ENCODE data around the gene CDCA7. TPM values are rescaled to one million over a fixed set of nuclear protein-coding genes. Genes with fewer than 3 reads are reported as not detected.
A peak's percentile ranks its signal among the peaks of the same experiment; 100 is the strongest.

The CDCA7 gene
- total RNA-seq, 1 experiment from 2014 or later: 29.3 TPM

DNA sequence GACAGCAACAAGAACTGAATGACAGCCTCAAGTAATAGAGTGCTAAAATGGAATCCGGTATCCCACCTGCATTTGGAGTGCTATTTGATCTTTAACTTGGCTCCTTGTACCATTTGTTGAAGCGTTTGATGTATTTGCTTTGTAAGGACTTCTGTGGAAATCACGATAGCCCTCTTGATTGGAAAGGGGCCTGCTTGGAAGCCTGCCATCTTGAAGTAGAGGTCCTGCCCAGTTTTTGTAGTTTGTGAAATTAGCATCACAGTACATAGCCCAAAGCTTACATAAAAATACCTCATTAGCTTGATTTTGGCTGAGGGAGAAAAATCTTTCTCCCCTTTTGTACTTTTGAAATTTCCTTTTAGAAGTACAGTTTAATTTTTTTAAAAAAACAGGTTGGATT is 2.7 kb downstream of the CDCA7 start:
- Histone ChIP-seq H3K9me3 (ENCODE audit: low read length) (no peaks in the 10 kb centered on the region), H3K79me2 (ENCODE audit: low read length) (peaks cover 58% of the 10 kb centered on the region), H4K20me1 (ENCODE audit: low read length) (peaks cover 17% of the 10 kb centered on the region; the same call in 1 of the 2 replicates), H3K36me3 (ENCODE audit: low read depth, low read length) (peaks cover 25% of the 10 kb centered on the region; the same call in 1 of the 2 replicates), H3F3A (ENCODE audit: low read length, unreplicated experiment) (no peaks in the 10 kb centered on the region), H3K4me3 (ENCODE audit: low read length) (peak overlapping the region; percentile 79; the same call in 1 of the 2 replicates), H3K9me2 (replicated peaks; ENCODE audit: low read length) (no peaks in the 10 kb centered on the region), H3K4me2 (ENCODE audit: low read length) (no peak overlapping the region), H3K27me3 (ENCODE audit: low read length) (no peaks in the 10 kb centered on the region), H3K27ac (ENCODE audit: low read length) (no peak overlapping the region), H3K9ac (ENCODE audit: low read length) (no peak overlapping the region), H2AFZ (ENCODE audit: low read length) (no peak overlapping the region), H3K4me1 (ENCODE audit: insufficient read depth, low read length) (peaks cover 20% of the 10 kb centered on the region)
- POLR2A ChIA-PET (ENCODE audit: unreplicated experiment): no interaction called here
- no peak for ATAC-seq
- no TSS peak for BruUV-seq (replicated peaks)
- no peak for DNase-seq
- CTCF ChIA-PET: interaction anchor here (0.7 kb wide), 1 partner anchor 40 kb away, joined by 3 read pairs; no protein-coding TSS in a partner anchor
- intact Hi-C loops (cut with micrococcal nuclease): no loop called here
- no peak for TF ChIP-seq EZH2 (IDR thresholded peaks at IDR 0.05; ENCODE audit: low read length, unreplicated experiment)
- TF ChIP-seq, protein P1, sequence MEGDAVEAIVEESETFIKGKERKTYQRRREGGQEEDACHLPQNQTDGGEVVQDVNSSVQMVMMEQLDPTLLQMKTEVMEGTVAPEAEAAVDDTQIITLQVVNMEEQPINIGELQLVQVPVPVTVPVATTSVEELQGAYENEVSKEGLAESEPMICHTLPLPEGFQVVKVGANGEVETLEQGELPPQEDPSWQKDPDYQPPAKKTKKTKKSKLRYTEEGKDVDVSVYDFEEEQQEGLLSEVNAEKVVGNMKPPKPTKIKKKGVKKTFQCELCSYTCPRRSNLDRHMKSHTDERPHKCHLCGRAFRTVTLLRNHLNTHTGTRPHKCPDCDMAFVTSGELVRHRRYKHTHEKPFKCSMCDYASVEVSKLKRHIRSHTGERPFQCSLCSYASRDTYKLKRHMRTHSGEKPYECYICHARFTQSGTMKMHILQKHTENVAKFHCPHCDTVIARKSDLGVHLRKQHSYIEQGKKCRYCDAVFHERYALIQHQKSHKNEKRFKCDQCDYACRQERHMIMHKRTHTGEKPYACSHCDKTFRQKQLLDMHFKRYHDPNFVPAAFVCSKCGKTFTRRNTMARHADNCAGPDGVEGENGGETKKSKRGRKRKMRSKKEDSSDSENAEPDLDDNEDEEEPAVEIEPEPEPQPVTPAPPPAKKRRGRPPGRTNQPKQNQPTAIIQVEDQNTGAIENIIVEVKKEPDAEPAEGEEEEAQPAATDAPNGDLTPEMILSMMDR (conservative IDR thresholded peaks at IDR 0.05; ENCODE audit: low read depth, low read length): no peak

DNA sequence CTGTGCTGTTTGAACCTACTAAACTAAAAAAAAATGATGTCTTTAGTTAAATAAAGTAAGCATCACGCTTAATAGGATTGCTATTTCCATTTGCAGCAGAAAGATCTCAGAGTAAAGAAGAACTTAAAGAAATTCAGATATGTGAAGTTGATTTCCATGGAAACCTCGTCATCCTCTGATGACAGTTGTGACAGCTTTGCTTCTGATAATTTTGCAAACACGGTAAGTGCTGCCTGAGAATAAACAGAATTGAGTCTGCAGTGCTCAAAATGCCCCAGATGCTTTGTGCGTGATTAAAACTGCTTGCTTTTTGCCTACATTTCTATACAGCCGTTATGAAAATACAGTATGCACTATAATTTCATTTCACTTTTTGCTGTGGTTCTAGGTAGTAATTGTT is 3.9 kb downstream of the CDCA7 start:
- no peaks in the 10 kb centered on the region for H3K9me2 ChIP-seq (replicated peaks; ENCODE audit: low read length)
- no peak overlapping the region for H2AFZ ChIP-seq (ENCODE audit: low read length)
- H3K4me1 ChIP-seq (ENCODE audit: insufficient read depth, low read length): peaks cover 18% of the 10 kb centered on the region
- ChIA-PET CTCF (no interaction called here), POLR2A (ENCODE audit: unreplicated experiment) (no interaction called here)
- H3K4me3 ChIP-seq (ENCODE audit: low read length): no peak overlapping the region
- no peak for DNase-seq
- no peak overlapping the region for H3K4me2 ChIP-seq (ENCODE audit: low read length)
- H3K9ac ChIP-seq (ENCODE audit: low read length): no peak overlapping the region
- TF ChIP-seq EZH2phosphoT487 (IDR thresholded peaks at IDR 0.05; ENCODE audit: borderline replicate concordance, low read length): no peak
- TF ChIP-seq, protein P1 (conservative IDR thresholded peaks at IDR 0.05; ENCODE audit: low read depth, low read length): no peak
- no peak for TF ChIP-seq EZH2 (IDR thresholded peaks at IDR 0.05; ENCODE audit: low read length, unreplicated experiment)
- H3K9me3 ChIP-seq (ENCODE audit: low read length): no peaks in the 10 kb centered on the region
- peaks cover 58% of the 10 kb centered on the region for H3K79me2 ChIP-seq (ENCODE audit: low read length)
- intact Hi-C loops (cut with micrococcal nuclease): no loop called here
- no peak for ATAC-seq
- no peak overlapping the region for H3K27ac ChIP-seq (ENCODE audit: low read length)
- BruUV-seq (replicated peaks): no TSS peak
- peaks cover 17% of the 10 kb centered on the region; the same call in 1 of the 2 replicates for H4K20me1 ChIP-seq (ENCODE audit: low read length)
- H3F3A ChIP-seq (ENCODE audit: low read length, unreplicated experiment): no peaks in the 10 kb centered on the region
- no peaks in the 10 kb centered on the region for H3K27me3 ChIP-seq (ENCODE audit: low read length)
- H3K36me3 ChIP-seq (ENCODE audit: low read depth, low read length): peaks cover 31% of the 10 kb centered on the region; the same call in 1 of the 2 replicates

DNA sequence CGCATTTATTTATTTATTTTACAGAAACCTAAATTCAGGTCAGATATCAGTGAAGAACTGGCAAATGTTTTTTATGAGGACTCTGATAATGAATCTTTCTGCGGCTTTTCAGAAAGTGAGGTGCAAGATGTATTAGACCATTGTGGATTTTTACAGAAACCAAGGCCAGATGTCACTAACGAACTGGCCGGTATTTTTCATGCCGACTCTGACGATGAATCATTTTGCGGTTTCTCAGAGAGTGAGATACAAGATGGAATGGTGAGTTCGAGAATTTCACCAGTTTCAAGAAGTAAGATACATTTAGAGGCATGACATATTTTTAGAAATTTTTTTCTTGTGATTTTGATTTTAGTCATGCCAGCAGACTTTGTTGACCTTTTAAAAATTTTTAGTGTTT is 4.6 kb downstream of the CDCA7 start:
- ChIA-PET CTCF (no interaction called here), POLR2A (ENCODE audit: unreplicated experiment) (no interaction called here)
- peaks cover 12% of the 10 kb centered on the region for H3K4me1 ChIP-seq (ENCODE audit: insufficient read depth, low read length)
- H3K9me3 ChIP-seq (ENCODE audit: low read length): no peaks in the 10 kb centered on the region
- no peak overlapping the region for H3K27ac ChIP-seq (ENCODE audit: low read length)
- intact Hi-C loops (cut with micrococcal nuclease): no loop called here
- TF ChIP-seq, protein P1 (conservative IDR thresholded peaks at IDR 0.05; ENCODE audit: low read depth, low read length): no peak
- TF ChIP-seq EZH2phosphoT487 (IDR thresholded peaks at IDR 0.05; ENCODE audit: borderline replicate concordance, low read length) (no peak), EZH2 (IDR thresholded peaks at IDR 0.05; ENCODE audit: low read length, unreplicated experiment) (no peak)
- BruUV-seq (replicated peaks): no TSS peak
- H3K4me3 ChIP-seq (ENCODE audit: low read length): no peak overlapping the region
- peaks cover 58% of the 10 kb centered on the region for H3K79me2 ChIP-seq (ENCODE audit: low read length)
- no peak overlapping the region for H2AFZ ChIP-seq (ENCODE audit: low read length)
- H3F3A ChIP-seq (ENCODE audit: low read length, unreplicated experiment): no peaks in the 10 kb centered on the region
- no peaks in the 10 kb centered on the region for H3K27me3 ChIP-seq (ENCODE audit: low read length)
- ATAC-seq (no peak), DNase-seq (no peak)
- H3K36me3 ChIP-seq (ENCODE audit: low read depth, low read length): peaks cover 37% of the 10 kb centered on the region; the same call in 1 of the 2 replicates
- H3K9ac ChIP-seq (ENCODE audit: low read length): no peak overlapping the region
- H3K4me2 ChIP-seq (ENCODE audit: low read length): no peak overlapping the region
- H4K20me1 ChIP-seq (ENCODE audit: low read length): peaks cover 17% of the 10 kb centered on the region; the same call in 1 of the 2 replicates
- H3K9me2 ChIP-seq (replicated peaks; ENCODE audit: low read length): no peaks in the 10 kb centered on the region

All from PC-3 (cell line).